ENCODE results near the gene KCTD20. TPM values are rescaled to one million over a fixed set of nuclear protein-coding genes. Genes with fewer than 3 reads are reported as not detected.

The KCTD20 gene
- total RNA-seq, 1 donor from 2014 or later, result 26.3 TPM

- H3K4me1 Mint-ChIP-seq (ENCODE audit: low read depth), result no peaks in the 10 kb centered on the region
- peaks cover 2% of the 10 kb centered on the region for H3K27me3 Mint-ChIP-seq
- H3K4me3 Mint-ChIP-seq (ENCODE audit: low read depth), result no peak overlapping the region
- no peak for DNase-seq (ENCODE audit: low spot score, unreplicated experiment)
- H3K27ac Mint-ChIP-seq, result no peak overlapping the region
- H3K9me3 Mint-ChIP-seq (ENCODE audit: low read depth), result no peaks in the 10 kb centered on the region
- H3K36me3 Mint-ChIP-seq (ENCODE audit: insufficient read depth), result no peaks in the 10 kb centered on the region
- no peak for TF ChIP-seq CTCF (IDR thresholded peaks at IDR 0.05; ENCODE audit: unreplicated experiment)
These were observed 29.0 kb upstream of the KCTD20 start for GRCh38 chr6:36413489-36414480.

GRCh38 chr6:36414481-36414880 is 28.3 kb upstream of the KCTD20 start:
- Mint-ChIP-seq H3K4me1 (ENCODE audit: low read depth) (no peaks in the 10 kb centered on the region), H3K27ac (no peak overlapping the region), H3K36me3 (ENCODE audit: insufficient read depth) (no peaks in the 10 kb centered on the region), H3K27me3 (peaks cover 2% of the 10 kb centered on the region), H3K4me3 (ENCODE audit: low read depth) (no peak overlapping the region), H3K9me3 (ENCODE audit: low read depth) (no peaks in the 10 kb centered on the region)
- no peak for DNase-seq (ENCODE audit: low spot score, unreplicated experiment)
- TF ChIP-seq CTCF (IDR thresholded peaks at IDR 0.05; ENCODE audit: unreplicated experiment), result no peak

GRCh38 chr6:36418558-36418957 is 24.2 kb upstream of the KCTD20 start:
- no peak overlapping the region for H3K4me3 Mint-ChIP-seq (ENCODE audit: low read depth)
- no peaks in the 10 kb centered on the region for H3K9me3 Mint-ChIP-seq (ENCODE audit: low read depth)
- H3K36me3 Mint-ChIP-seq (ENCODE audit: insufficient read depth), result no peaks in the 10 kb centered on the region
- peaks cover 5% of the 10 kb centered on the region for H3K4me1 Mint-ChIP-seq (ENCODE audit: low read depth)
- no peak for DNase-seq (ENCODE audit: low spot score, unreplicated experiment)
- TF ChIP-seq CTCF (IDR thresholded peaks at IDR 0.05; ENCODE audit: unreplicated experiment), result no peak
- no peak overlapping the region for H3K27ac Mint-ChIP-seq
- H3K27me3 Mint-ChIP-seq, result no peaks in the 10 kb centered on the region

- Mint-ChIP-seq H3K9me3 (ENCODE audit: low read depth) (no peaks in the 10 kb centered on the region), H3K36me3 (ENCODE audit: insufficient read depth) (no peaks in the 10 kb centered on the region), H3K4me1 (ENCODE audit: low read depth) (peaks cover 5% of the 10 kb centered on the region), H3K4me3 (ENCODE audit: low read depth) (no peak overlapping the region), H3K27ac (no peak overlapping the region), H3K27me3 (no peaks in the 10 kb centered on the region)
- DNase-seq (ENCODE audit: low spot score, unreplicated experiment), result no peak
- no peak for TF ChIP-seq CTCF (IDR thresholded peaks at IDR 0.05; ENCODE audit: unreplicated experiment)
These were observed 23.5 kb upstream of the KCTD20 start for GRCh38 chr6:36419310-36419709.

GRCh38 chr6:36422714-36423100 is 20.1 kb upstream of the KCTD20 start:
- H3K9me3 Mint-ChIP-seq (ENCODE audit: low read depth), result no peaks in the 10 kb centered on the region
- peak overlapping the region; percentile 87 for H3K4me3 Mint-ChIP-seq (ENCODE audit: low read depth)
- peaks cover 5% of the 10 kb centered on the region for H3K4me1 Mint-ChIP-seq (ENCODE audit: low read depth)
- peak overlapping the region; percentile 91 for H3K27ac Mint-ChIP-seq
- no peak for DNase-seq (ENCODE audit: low spot score, unreplicated experiment)
- H3K27me3 Mint-ChIP-seq, result no peaks in the 10 kb centered on the region
- H3K36me3 Mint-ChIP-seq (ENCODE audit: insufficient read depth), result no peaks in the 10 kb centered on the region
- TF ChIP-seq CTCF (IDR thresholded peaks at IDR 0.05; ENCODE audit: unreplicated experiment), result no peak

All from progenitor cell of endocrine pancreas (in vitro differentiated cells).